Pons (tissue), 1 donor: ENCODE data around the gene KLF17.

ENCODE experiments used
- DNase-seq: peaks from one replicate; pipeline ENCODE4 v3.0.0-alpha.2; 2016; ENCODE audit warnings: low spot score

Gene KLF17, protein sequence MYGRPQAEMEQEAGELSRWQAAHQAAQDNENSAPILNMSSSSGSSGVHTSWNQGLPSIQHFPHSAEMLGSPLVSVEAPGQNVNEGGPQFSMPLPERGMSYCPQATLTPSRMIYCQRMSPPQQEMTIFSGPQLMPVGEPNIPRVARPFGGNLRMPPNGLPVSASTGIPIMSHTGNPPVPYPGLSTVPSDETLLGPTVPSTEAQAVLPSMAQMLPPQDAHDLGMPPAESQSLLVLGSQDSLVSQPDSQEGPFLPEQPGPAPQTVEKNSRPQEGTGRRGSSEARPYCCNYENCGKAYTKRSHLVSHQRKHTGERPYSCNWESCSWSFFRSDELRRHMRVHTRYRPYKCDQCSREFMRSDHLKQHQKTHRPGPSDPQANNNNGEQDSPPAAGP

GRCh38 chr1:44118682-44119081 is at the start of gene KLF17:
Gene KLF17, plus strand, starts transcription at chr1:44118821. Its CDS starts 87 bp downstream, at chr1:44118908.
- no peak for DNase-seq

GRCh38 chr1:44071461-44071860 is 47.2 kb upstream of the KLF17 start:
- DNase-seq: no peak

- no peak for DNase-seq
Measured at GRCh38 chr1:44072204-44072603, 46.4 kb upstream of the KLF17 start.

GRCh38 chr1:44072821-44073220 is 45.8 kb upstream of the KLF17 start:
- no peak for DNase-seq

DNA sequence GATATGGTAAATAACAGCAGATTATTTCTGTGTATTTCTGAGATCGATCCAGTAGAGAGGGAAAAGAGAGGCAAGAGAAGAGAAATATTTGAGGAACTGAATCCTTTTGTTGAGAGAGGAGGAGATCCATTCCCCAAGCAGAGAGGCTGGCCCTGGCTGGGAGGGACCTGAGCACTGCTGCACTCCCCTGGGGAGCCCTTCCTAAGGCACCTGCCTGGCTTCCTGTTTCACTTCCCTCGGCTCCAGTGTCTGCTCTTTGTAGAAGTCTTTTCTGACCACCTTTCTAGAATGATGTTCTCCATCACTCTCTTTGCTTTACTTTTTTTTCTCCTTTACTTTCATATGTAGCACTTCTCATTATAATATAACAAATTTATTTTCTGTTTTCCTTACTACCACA is 45.1 kb upstream of the KLF17 start:
- no peak for DNase-seq

GRCh38 chr1:44074415-44074814 is 44.2 kb upstream of the KLF17 start:
- DNase-seq: no peak

GRCh38 chr1:44076066-44076465 is 42.6 kb upstream of the KLF17 start:
- DNase-seq: no peak

GRCh38 chr1:44077421-44077820 is 41.2 kb upstream of the KLF17 start:
- DNase-seq: no peak

GRCh38 chr1:44078104-44078503 is 40.5 kb upstream of the KLF17 start:
- no peak for DNase-seq

GRCh38 chr1:44079566-44079965 is 39.1 kb upstream of the KLF17 start:
- DNase-seq: no peak

- DNase-seq: no peak
Measured at GRCh38 chr1:44084998-44085675, 33.5 kb upstream of the KLF17 start.

DNA sequence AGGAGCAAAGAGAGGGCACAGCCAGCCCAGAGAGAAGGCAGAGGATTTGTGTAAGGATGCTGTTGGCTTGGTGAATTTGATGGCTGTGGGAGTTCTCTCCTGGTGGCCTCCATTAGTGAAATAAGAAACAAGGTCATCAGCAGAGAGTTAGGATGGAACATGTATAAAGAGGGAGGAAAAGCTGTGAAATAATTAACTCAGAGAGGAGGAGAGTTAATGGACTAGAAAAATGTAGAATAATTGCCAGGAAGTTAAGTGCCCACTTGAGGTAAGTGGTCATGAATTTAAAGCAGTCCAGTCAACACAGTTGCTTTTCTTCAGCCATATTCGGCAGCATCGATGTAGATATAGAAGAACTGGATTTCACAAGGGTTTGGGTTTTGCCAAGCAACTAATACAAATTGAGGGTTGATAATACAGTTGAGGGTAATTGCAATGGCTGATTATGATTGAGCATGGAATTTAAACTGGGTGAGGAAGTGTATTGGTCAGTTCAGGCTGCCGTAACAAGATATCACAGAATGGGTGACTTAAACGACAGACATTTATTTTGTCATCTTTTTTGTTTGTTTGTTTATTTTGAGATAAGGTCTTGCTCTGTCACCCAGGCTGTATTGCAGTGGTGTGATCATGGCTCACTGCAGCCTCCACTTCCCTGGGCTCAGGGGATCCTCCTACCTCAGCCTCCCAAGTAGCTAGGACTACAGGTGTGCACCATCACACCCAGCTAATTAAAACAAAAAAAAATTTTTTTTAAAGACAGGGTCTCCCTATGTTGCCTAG is 31.7 kb upstream of the KLF17 start:
- DNase-seq: no peak

DNA sequence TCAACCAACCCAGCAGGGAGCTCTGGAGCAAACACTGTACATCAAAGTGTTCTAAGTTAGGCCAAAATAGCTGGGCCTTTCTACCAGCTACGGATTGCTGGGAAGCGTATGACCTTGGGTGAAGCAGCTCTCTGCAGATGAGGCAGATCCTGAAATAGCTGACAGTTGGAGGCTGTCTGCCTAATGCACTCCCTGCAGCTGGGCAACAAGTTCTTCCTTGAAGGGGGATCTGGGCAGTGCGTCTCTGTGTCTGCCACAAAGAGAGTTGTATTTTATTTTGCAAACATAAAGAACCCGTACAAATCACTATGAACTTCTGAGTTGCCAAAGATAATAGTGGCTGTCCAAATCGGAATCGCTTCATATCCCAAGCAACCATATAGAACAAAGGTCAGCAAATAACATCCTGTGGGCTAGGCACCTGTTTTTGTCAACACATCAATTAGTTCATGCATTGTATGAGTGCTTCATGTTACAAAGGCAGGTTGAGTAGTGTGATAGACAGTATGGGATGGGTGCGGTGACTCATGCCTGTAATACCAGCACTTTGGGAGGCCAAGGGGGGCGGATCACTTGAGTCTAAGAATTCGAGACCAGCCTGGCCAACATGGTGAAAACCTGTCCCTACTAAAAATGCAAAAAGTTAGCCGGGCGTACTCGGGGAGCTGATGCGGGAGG is 29.1 kb upstream of the KLF17 start:
- no peak for DNase-seq

DNA sequence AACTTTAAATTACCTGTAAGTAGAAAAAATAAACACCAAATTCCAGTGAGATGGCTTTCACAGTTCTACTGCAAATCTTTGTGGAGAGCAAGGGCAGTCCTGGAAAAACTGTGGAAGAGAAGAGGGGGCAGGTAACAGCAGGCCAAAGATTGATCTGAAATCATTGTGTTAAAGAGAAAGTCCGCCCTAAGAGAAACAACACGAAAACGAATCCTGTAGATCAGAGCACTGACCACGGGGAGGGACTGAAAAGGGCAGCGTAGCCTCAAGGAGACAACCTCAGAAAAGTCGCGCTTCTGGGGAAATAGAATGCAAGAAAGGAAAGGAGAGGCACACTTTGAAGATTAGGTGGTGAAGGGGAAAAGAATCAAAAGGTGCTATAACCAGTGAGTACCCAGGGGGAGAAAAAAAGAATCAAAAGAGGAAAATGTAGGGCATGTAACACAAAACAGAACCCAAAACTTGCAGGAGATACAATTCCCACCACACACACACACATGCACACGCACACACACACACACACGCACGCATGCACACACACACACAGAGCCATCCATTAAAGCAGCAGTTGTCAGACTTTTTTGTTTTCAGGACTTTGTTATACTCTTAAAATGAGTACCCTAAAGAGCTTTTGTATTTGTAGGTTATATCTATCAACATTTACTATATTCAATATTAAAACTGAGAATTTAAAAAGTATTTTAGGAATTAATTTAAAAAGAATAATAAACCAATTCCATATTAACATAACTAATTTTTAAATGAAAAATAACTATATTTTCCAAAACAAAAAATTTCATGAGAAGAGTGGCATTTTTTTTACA is 28.0 kb upstream of the KLF17 start:
- DNase-seq: no peak

DNA sequence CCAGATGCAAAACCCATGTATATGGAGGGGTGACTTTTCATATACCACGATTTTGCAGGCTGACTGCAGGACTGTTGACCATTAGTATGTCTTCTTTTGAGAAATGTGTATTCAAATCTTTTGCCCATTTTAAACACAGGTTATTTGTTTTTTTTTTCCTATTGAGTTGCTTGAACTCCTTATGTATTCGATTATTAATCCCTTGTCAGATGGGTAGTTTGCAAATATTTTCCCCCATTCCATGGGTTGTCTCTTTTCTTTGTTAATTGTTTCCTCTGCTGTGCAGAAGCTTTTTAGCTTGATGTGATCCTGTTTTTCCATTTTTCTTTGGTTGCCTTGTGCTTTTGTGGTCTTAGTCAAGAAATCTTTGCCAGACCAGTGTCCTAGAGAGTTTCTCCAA is 24.6 kb upstream of the KLF17 start:
- no peak for DNase-seq

GRCh38 chr1:44100183-44100868 is 18.3 kb upstream of the KLF17 start:
- DNase-seq: no peak

GRCh38 chr1:44101328-44101727 is 17.3 kb upstream of the KLF17 start:
- no peak for DNase-seq

GRCh38 chr1:44103270-44104131 is 15.1 kb upstream of the KLF17 start:
- DNase-seq: no peak

GRCh38 chr1:44105810-44106209 is 12.8 kb upstream of the KLF17 start:
- DNase-seq: no peak

GRCh38 chr1:44108241-44108640 is 10.4 kb upstream of the KLF17 start:
- no peak for DNase-seq
